HG03103 (cell line): ENCODE data around the gene CLIP3.
"Not testable (repeated sequence)": the region's sequence is repeated elsewhere in the genome, so short reads cannot be mapped to it uniquely, and the experiment has no call there.

Experiments used
- ATAC-seq: cut with Tn5 transposase; IDR thresholded peaks from one replicate; pipeline ENCODE4 v1.9.1; 2021; ENCODE audit warnings: low read depth; ENCODE audit not compliant: unreplicated experiment

CLIP3 gene

DNA sequence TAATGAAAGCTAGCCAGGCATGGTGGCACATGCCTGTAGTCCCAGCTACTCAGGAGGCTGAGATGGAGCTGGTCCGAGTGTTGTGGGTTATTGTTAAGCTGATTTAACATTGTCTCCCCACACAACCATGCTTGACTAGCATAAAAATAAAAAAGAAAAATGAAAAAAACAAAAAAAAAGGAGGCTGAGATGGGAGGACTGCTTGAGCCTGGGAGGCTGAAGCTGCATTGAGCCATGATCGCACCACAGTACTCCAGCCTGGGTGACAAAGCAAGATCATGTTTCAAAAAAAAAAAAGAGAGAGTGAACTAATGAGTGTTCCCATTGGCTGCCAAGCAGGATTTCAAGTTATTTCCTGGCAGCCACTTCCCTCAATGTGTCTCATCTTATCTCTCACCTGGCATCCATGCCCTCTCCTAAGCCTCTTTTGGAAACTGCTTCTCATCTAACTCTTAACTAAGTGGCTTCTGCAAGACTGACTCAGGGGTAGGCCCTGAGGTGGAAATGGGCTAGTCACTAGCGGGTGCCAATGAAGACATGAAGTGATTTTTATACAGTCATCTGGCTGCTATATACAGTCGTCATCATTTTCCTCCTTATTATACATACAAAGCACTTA is 16.5 kb upstream of the CLIP3 start:
- no peak for ATAC-seq

DNA sequence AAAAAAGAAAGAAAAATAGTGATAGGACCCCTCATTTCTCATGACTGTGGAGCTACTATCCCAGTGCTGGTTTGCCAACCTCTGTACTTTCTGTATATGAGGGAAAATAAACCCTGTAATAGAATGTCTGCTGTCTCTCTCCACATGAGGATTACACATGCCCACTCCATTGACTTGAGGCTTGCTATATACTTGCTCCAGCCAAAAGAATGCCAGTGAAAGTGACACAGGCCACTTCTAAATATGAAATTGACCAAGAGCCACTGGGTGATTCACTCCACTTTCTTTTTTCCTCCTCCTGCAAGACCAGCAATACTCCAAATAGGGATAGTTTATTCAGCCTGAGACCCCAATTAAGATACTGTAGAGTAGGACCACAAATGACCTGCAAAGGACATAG is 15.2 kb upstream of the CLIP3 start:
- ATAC-seq: no peak

- no peak for ATAC-seq
Measured at GRCh38 chr19:36046443-36047050, 13.9 kb upstream of the CLIP3 start.

- ATAC-seq: no peak
Measured at GRCh38 chr19:36043952-36044351, 11.3 kb upstream of the CLIP3 start.

DNA sequence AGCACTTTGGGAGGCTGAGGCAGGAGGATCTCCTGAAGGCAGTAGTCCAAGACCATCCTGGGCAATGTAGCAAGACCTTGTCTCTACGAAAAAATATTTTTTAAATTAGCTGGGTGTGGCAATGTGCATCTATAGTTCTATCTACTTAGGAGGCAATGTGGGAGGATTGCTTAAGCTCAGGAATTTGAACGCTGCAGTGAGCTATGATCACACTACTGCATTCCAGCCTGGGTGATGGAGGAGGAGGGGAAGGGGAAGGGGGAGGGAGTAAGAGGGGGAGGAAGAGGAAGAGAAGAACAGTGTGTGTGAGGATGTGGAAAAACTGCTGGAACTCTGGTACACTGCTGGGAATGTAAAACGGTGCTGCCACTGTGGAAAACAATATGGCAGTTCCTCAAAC is 9.2 kb upstream of the CLIP3 start:
- no peak for ATAC-seq

DNA sequence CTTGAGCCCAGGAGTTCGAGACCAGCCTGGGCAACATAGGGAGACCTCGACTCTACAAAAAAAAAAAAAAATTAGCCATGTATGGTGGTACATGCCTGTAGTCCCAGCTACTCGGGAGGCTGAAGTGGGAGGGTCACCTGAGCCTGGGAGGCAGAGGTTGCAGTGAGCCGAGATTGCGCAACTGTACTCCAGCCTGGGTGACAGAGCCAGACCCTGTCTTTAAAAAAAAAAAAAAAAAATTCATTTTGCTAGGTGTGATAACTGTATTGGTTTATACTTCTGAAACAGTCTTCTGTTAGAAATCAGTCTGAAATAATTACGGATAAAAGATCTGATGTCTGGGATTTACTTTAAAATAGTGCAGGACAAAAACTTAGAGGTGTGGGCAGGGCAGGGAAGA is 8.4 kb upstream of the CLIP3 start:
- not testable (repeated sequence) for ATAC-seq

DNA sequence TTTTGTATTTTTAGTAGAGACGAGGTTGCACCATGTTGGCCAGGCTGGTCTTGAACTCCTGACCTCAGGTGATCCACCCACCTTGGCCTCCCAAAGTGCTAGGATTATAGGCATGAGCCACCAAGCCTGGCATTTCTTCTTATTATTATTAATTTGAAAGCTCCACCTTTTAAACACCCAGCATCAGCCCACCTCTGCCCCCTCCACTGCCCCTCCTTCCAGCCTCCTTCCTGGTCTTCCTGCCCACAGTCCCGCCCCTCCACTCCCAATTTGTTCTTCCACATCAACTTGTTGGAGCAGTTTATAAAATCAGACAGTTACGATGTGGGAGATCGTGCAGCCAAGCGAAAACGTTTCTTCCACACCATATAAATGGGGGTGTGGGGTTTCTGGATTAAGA is 7.8 kb upstream of the CLIP3 start:
- ATAC-seq: no peak

- no peak for ATAC-seq
Measured at GRCh38 chr19:36031308-36031707, 1.4 kb downstream of the CLIP3 start.

DNA sequence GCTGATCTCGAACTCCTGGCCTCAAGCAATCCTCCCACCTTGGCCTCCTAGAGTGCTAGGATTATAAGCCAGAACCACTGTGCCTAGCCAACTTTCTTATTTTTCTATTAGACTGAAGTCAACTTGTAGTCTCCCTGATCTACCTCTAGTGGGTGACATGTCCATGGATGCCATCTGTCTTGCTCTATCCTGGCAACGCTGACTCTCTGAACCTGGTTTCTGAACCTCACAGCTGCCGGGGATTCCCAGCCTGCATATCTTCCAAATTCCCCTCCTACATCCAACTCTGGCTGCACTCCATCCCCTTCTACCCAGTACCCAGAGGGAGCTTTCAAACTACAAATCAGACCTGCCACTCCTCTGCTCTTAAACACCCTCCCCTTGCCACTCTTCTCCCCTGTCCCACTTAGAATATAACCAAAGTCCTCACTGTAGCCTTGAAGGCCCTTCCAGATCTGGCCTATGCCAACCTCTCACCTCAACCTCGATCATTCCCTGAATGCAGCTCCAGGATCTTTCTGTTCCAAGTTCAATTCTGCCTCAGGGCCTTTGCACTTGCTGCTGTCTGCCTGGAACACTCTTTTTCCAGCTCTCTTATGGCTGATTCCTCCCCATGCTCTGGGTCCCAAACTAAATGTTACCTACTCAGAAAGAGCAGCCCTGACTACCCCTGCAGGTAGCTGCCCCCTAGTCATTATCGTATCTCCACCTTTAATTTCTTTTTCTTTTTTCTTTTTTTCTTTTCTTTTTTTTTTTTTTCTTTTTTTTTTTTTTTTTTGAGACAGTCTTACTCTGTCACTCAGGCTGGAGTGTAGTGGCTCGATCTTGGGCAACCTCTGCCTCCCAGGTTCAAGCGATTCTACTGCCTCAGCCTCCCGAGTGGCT is 2.2 kb downstream of the CLIP3 start:
- ATAC-seq: no peak

- no peak for ATAC-seq
Measured at GRCh38 chr19:36028313-36029041, 4.2 kb downstream of the CLIP3 start.

- no peak for ATAC-seq
Measured at GRCh38 chr19:36027696-36028095, 5.0 kb downstream of the CLIP3 start.

GRCh38 chr19:36026091-36026876 is 6.4 kb downstream of the CLIP3 start:
- ATAC-seq: no peak

DNA sequence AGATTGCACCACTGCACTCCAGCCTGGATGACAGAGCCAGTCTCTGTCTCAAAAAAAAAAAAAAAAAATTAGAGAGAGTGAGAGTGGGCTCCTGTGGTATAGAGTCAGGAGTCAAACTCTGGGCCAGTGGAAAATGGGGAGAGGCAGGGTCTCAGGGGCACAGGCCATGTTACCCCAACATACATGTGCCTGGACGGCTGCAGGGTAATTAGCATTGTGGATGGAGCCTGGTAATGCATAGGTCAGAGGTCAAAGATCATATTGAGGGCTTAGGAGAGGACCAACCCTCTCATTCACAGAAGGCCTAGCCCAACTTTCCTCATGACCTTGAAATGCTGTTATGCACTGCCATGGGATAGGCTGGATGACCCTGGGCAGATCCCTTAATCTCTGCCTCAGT is 7.1 kb downstream of the CLIP3 start:
- ATAC-seq: no peak

GRCh38 chr19:36023432-36023831 is 9.2 kb downstream of the CLIP3 start:
- no peak for ATAC-seq

DNA sequence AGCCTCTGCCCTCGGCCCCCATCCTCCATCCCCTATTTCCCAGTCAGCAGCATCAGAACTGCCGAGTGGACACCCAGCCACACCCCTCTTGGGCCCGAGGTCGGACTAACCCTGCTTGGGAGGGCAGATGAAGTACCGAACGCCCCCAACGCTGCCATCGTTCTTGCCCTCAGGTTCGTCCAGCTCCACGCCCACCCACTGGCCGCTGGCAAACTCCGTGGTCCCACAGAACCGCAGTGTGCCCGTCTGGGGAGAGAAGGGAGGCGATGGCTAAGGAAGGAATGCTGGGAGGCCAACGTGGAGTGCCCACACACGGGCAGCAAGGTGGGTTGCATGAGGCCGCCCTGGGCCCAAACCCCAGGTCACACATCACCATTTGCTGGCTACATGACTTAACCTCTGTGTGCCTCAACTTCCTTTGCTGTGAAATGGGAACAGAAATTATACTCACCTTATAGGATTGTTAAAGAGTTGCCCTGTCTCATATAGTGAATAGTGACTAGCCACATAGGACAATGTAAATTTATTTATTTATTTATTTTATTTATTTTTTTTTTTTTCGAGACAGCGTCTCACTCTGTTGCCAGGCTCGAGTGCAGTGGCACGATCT is 13.5 kb downstream of the CLIP3 start:
- no peak for ATAC-seq

- ATAC-seq: peak; percentile 92
Measured at GRCh38 chr19:36014012-36014924, 18.4 kb downstream of the CLIP3 start, which contains the start of gene ALKBH6. Gene ALKBH6, minus strand, starts transcription at chr19:36014213. Its CDS starts 816 bp downstream, at chr19:36013397.

DNA sequence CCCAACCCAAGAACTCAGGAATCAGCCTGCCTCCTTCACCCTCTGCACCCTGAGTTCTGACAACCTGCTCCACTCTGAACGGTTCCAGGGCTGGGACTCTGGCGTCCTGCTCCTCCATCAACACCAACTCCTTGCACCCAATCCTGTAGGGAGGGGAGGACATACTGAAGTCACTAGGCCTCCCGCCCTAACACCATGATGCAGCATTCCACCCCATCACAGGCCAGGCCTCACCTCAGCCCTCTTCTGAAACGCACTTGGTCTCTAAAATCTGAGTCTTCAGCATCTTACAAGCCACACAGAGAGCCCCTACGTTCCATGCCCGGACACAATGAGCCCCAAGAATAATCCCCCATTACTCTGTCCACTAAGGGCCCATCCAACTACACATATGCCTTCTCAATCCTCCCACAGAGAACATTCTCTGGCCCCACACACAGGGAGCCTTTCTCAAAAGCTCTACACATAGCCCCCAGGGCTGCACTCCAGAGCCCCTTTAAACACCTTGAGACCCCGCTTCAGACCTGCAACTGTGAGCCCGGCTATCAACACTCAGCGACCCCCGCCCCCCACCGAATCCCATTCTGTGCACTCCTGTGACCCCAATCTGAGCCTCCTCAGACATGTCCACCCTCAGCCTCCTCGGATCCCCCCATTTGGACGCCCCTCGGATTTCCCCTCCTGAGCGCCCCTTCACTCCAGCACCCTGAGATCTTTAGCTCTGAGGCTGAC is 19.2 kb downstream of the CLIP3 start:
- no peak for ATAC-seq

GRCh38 chr19:36010402-36010801 is 22.3 kb downstream of the CLIP3 start:
- no peak for ATAC-seq
